ENCODE results near the gene ZNF830.
"Not testable (repeated sequence)": the region's sequence is repeated elsewhere in the genome, so short reads cannot be mapped to it uniquely, and the experiment has no call there.

The ZNF830 gene

GRCh38 chr17:34993031-34993430, 31.7 kb downstream of the ZNF830 start:
- DNase-seq = no peak

GRCh38 chr17:34996422-34997285, 35.3 kb downstream of the ZNF830 start:
- no peak for DNase-seq

- peak; percentile 89 for DNase-seq
Observed at GRCh38 chr17:34997355-34997862, 36.1 kb downstream of the ZNF830 start.

GRCh38 chr17:34998205-34998604, 36.9 kb downstream of the ZNF830 start:
- peak; percentile 69 for DNase-seq

GRCh38 chr17:34999456-34999855, 38.1 kb downstream of the ZNF830 start:
- no peak for DNase-seq

- DNase-seq = not testable (repeated sequence)
Observed at GRCh38 chr17:35000965-35001364, 39.6 kb downstream of the ZNF830 start.

GRCh38 chr17:35001549-35001948, 40.2 kb downstream of the ZNF830 start:
- DNase-seq = no peak

- no peak for DNase-seq
Observed at GRCh38 chr17:35002876-35003551, 41.7 kb downstream of the ZNF830 start.

GRCh38 chr17:35003778-35004177, 42.4 kb downstream of the ZNF830 start:
- no peak for DNase-seq

- no peak for DNase-seq
Observed at GRCh38 chr17:35006345-35006744, 45.0 kb downstream of the ZNF830 start.

GRCh38 chr17:35006961-35007360, 45.6 kb downstream of the ZNF830 start:
- no peak for DNase-seq

- DNase-seq = no peak
Observed at GRCh38 chr17:35010093-35010492, 48.8 kb downstream of the ZNF830 start.

GRCh38 chr17:35011671-35012216, 50.4 kb downstream of the ZNF830 start:
- DNase-seq = no peak
